Islet precursor cell (in vitro differentiated cells): ENCODE data around the gene NIT2.

Source experiments
- DNase-seq: peaks from one replicate; pipeline ENCODE4 v3.0.0-alpha.2; 2018

Gene NIT2

DNA sequence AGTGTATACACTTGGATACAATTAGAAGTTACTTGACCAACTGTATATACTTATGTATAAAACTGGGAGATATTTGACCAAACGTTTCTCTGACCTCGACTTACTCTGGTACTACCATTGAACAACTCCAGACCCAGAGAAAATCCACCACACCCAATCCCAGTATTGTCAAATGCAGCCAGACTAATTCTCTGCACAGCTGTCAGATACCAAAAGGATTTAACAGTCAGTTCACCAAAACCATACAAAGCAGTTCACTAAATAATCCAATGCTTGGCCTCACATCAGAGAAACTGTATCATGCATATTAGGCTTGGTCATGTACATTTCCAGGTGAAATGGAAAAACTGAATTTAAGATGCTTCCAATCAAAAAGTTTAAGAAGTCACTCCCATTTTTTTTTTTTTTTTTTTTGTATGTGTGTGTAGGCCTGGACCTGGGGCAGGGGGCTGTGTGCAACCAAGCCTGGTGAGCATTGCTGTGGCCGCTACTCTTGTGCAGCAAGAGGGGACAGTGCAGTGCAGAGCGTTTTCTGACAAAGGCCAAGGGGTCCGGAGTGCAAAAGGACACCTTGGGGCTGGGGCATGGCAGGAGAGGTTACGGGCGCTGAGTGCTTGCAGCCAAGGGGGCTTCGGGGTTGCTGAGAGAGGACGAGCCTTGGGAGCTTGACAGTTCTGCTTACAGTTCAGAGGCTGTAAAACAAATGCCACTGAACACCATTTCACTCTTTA is 64.9 kb downstream of the NIT2 start:
- no peak for DNase-seq

DNA sequence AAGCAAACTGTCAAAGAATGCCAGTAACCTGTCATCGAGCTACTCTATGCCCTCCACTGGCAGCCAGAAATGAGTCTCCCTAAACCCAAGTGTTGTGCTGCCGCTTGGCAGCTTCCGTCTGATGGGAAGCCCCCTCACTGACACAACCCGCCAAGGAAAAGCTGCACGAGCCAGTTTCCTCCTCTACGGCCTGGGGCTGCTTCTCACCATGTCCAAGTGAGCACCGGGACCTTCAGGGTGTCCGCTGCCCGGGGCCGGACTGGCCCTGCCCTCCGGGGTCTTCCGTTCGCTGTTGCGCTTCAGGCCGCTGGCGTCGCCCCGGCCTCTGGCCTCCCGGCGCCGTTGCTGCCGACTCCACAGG is 65.8 kb downstream of the NIT2 start:
- peak; percentile 57 for DNase-seq

DNA sequence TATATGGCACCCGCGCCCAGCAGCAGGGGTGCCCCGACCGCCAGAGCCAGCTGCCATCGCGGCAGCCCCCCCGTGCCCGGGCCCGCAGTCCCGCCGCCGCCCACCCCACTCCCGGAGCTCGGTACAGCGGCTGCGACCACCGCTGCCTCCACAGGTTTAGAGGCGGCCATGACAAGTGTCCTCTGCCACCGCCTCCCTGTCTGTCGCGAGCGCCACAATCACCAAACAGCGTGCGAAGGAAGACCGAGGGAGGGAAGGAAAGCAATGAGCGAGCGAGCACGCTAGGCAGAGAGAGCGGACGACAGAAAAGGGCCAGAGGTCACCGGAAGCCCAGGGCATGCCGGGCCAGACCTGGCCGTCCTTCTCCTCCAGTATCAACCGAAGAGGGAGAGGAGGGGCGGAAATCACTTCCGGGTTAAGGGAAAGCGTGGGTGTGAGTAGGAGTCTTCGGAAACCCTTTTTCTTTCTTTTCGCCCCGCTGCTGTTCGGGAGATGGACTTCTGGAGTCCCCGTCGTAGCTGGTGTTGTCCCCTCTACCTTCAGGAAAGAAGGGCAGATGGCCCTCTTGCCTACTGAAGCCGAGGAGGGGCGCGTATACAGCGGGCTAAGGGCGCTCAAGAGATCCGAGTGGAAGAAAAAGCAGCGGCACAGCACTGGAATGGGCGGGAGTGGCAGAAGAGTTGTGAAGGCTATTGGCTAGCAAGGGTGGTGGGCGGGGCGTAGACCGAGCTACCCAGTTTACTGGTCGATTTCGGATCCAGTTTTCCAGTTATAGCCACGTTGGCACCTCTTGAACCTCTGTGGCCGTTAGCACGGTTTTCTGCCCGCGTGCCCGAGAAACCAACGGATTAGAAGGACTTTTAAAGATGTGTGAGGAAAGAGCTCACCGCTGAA is 66.5 kb downstream of the NIT2 start, which contains the start of the genes LNP1 and TOMM70:
LNP1 (plus strand) TSS at position 760 of the 894 bp plus-strand sequence. CDS start 28,191 bp downstream, outside the sequence.
TOMM70 (minus strand) TSS at position 310 of the 894 bp plus-strand sequence; CDS start at position 170, 140 bp downstream.
- peak; percentile 98 for DNase-seq

DNA sequence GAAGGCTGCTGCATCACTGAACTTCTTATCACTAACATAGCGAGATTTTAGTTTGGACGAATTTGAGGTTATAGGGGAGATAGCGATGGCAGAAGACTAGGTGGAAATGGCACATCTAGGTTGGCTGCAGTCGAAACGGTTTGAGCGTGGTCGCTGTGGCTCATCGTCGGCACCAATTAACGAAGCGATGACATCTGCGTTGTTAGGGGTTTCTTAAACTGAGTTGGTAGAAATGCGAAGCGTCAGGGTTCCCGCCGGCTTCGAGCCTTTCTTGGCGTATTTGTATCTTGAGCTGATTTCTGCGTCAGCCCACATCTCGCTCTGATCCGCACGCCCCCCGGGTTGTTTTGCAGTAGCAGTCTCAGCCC is 67.1 kb downstream of the NIT2 start:
- DNase-seq: no peak

DNA sequence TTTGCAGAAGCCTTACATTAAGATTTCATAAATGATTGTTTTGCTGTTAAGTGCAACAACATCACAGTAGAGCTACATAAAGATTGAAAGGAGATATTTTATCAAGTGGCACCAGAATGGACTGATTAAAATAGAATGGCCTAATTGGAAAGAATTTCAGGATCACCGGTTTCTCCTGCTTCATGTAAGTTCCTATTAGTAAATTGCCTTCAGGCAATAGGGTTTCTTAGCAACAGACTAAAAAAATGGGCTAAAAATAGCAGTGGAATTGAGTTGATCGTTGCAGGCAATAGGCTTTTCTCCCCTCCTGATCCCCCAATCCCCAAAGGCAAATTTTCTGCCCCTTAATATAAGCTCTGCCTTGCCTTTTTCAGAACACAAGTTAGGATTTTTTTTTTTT is 67.7 kb downstream of the NIT2 start:
- DNase-seq: no peak

DNA sequence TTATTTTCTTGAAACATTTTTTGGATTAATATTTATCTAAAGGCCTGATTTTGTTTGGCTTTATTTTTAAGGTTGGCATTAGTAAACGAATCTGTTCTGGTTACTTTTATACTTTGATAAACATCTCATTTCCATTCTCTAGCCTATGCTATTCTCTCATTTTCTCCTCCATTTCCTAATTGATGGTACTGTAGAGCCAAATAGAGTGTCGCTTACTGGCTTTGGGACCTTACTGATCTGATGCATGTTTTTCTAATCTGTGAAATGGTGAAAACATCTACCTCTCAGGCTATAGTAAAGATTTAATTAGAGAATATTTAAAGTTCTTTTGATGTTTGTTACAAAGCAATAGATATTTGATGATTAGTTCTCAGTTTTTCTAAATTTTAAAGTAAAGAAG is 68.3 kb downstream of the NIT2 start:
- DNase-seq: no peak

DNA sequence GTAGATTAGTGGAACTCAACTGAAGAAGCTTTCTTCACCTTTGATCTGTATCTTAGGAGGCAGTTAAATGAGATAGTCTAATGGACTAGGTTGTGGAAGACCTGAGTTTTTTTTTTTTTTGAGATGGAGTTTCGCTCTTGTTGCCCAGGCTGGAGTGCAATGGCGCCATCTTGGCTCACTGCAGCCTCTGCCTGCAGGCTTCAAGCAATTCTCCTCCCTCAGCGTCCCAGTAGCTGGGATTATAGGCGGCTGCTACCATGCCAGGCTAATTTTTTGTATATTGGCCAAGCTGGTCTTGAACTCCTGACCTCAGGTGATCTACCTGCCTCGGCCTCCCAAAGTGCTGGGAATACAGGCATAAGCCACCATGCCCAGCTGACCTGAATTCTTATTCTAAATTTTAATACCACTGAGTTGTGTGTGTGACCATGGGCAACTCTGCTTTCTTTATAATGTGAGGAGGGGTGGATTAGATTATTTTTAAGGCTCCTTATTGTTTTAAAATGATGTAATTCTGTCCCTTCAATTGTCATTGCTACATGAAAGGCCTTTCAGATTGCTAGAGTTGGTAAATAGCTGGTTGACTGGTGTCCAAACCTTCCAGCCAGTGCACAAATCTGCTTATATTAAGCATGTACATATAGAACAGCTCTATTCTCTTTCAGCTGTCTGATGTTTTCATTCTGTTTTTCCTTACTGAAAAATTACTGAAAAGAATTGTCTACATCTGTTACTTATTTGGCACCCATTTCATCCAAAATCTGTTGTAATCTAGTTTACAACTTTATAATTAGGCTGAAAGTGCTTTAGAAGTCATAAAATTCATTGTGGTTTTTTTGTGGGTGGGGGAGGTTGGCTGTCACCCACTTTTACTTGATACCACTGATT is 69.0 kb downstream of the NIT2 start:
- no peak for DNase-seq

DNA sequence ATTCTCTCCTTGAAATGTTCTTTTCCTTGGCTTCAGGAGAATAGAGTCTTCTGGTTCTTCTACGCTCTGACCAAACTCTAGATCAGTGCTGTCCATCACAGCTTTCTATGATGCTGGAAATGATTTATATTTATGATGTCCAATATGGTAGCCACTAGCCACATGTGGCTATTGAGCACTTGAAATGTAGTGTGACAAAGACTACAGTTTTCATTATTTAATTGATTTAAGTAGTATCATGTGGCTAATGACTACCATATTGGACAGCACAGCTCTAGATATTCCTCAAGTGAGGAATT is 69.6 kb downstream of the NIT2 start:
- no peak for DNase-seq

DNA sequence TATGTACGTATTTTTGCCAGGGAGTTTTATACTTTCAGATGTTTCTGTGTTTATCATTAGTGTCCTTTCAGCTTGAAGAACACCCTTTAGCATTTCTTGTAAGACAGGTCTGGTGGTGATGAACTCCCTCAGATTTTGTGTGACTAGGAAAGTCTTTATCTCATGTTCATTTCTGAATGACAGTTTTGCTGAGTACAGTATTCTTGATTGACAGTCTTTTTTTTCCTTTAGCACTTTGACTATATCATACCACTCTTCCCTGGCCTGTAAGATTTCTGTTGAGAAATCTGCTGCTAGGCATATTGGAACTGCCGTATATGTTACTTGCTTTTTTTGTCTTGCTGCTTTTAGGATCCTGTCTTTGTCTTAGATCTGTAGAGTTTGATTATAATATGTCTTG is 72.6 kb downstream of the NIT2 start:
- no peak for DNase-seq

DNA sequence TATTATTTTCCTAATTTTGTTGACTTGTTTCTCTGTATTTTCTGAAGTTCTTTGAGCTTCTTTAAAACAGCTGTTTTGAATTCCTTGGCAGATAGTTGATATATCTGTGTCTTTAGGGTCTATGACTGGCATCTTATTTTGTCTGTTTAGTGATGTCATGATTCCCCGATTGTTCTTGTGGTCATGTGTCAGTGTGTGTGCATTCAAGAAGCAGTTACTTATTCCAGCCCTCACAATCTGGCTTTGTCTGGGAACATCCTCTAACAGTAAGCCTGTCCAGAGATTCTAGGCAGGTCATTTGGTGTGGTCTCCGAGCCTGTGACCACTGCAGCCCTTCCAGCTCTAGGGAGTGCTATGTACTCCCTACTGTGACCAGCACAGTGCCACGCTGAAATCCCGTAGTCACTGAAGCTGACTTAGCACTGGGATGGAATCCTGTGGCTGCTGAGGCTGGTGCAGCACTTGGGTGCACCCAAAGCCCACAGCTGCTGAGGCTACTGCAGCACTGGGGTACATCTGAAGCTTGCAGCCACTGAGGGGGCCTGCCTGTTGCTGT is 73.5 kb downstream of the NIT2 start:
- DNase-seq: no peak
